HT1080 (cell line): ENCODE data around the gene NABP1. TPM values are rescaled to one million over a fixed set of nuclear protein-coding genes. Genes with fewer than 3 reads are reported as not detected.

ENCODE experiments used
- DNase-seq: peaks from one replicate; pipeline ENCODE4 v3.0.0-alpha.2; 2015; ENCODE audit warnings: low read depth
- total RNA-seq: library from RNA; depleted of rRNA; stranded (reverse); fragments of >200 nt; shearing (Covaris generic); gene quantifications from 2 replicates; pipeline ENCODE4 v1.2.3, GENCODE V29; 2014

NABP1 gene
- total RNA-seq, 1 experiment from 2014 or later, result 48.1 TPM

- peak; percentile 80 for DNase-seq
Observed at GRCh38 chr2:191678437-191679100, 633 bp downstream of the NABP1 start.

- peak; percentile 91 for DNase-seq
Observed at GRCh38 chr2:191679818-191680600, 2.1 kb downstream of the NABP1 start.

- DNase-seq, result no peak
Observed at GRCh38 chr2:191680639-191681038, 2.7 kb downstream of the NABP1 start.

GRCh38 chr2:191682126-191682525 lies 4.2 kb downstream of the NABP1 start:
- DNase-seq, result peak; percentile 56

GRCh38 chr2:191686066-191686465 lies 8.1 kb downstream of the NABP1 start:
- no peak for DNase-seq

DNA sequence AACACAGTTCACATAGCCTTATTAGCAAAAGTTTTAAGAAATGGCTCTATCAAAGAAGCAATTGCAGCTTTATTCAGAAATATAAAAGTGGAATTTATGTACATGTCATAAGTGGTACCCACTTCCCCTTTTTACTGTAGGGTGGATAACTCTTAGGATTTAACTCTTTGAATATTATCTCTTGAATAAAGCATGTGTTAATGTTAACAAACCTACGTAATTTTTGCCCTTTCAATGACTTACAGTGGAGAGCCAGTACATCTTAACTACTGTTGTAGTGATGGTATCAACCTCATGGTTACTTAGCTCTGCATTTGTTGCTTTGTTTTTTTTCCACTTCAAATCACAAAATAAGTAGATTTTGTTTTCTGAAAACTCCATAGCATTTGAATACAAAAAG lies 8.8 kb downstream of the NABP1 start:
- DNase-seq, result no peak

DNA sequence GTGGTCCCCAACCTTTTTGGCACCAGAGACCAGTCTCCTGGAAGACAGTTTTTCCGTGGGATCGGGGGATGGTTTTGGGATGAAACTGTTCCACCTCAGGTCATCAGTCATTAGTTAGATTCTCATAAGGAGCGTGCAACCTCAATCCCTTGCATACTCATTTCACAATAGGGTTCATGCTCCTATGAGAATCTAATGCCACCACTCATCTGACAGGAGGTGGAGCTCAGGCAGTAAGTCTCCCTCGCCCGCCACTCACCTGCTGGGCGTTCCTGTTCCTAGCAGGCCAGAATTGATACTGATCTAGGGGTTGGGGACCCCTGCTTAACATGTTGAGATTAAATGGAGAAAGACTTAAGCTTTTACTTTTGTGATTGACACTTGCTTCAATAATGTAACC lies 9.9 kb downstream of the NABP1 start:
- DNase-seq, result no peak

DNA sequence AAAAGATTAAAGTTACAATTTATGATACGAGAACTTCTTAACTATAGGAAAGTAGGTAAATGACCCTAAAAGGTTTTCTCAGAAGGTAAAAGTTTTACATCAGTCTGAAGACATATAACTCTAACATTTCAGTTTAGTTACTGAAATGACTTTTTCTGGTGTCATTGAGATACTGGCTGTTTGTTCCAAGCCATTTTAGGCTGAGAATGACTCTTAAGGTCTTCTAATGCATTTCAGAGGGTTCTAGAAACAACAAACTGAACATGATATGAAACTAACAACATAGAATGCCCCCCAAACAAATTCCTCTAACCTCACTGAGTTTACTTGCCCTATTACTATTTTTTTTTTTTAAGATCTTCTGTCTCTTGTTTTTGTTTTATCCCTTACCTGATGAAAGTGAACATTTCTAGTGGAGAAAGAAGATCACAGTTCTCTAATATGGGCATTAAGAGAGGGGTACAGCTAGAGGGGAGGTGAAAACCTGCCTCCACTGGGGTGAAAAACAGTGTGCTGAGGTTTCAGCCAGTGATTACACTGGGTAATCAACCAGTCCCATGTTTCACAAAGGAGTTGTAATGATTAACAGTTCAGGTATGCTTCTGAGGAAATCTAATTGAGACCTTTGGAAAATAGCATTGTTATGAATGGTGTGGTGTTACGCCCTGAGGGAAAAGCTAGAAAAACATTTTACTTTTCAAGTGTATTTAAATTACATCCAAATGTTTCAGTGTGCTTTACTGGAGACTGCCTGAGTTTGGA lies 11.2 kb downstream of the NABP1 start:
- peak; percentile 72 for DNase-seq

DNA sequence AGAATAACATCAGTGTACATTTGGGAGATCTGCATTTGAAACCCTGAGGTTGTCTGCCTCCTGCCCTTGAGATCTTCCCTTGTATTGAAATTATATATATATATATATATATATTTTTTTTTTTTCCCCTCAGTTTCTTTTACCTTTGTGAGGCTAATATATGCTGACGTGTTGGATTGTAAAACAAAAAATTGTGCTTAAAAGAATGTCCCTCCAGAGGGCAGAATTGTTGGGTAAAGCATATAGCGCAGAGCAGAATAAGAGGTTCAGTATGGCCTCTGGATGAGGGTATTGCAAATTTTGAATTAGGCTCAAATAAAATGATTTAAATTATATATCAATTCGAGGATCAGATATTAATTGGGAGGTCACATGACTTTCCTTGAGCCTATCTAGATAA lies 12.4 kb downstream of the NABP1 start:
- no peak for DNase-seq

DNA sequence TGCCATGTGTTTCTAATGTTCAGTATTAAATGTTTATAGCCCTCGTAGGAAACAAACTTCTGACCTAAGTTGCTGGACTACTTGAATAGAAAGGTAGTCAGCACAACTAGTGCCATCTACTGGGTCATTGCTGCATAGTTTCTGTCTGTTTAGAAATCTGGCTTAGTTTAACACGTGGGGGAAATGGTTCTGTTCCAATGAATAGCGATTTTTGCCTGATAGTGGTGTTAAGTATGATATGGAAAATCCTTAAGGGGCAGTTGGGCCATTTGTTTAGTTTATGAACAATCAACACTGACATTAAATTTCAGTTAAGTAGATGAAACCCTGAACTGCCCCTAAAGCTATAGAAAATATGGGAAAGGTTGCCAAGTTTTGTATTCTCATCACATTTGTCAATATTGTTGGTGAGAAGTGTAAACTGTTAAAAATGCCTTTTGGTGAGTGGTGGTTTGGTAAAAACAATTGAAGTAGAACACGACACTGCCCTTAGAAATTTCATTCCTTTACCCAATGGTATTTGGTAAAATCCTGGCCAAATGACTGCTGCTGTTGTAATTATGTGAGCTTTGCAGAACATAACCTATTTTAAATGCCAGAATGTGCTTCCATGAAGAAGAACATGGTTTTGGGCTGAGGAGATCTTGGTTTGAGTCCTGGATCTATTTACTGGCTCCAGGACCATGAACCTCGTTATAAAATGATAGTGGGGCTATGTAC lies 13.2 kb downstream of the NABP1 start:
- DNase-seq, result peak; percentile 76

- DNase-seq, result no peak
Observed at GRCh38 chr2:191691898-191692297, 14.0 kb downstream of the NABP1 start.

DNA sequence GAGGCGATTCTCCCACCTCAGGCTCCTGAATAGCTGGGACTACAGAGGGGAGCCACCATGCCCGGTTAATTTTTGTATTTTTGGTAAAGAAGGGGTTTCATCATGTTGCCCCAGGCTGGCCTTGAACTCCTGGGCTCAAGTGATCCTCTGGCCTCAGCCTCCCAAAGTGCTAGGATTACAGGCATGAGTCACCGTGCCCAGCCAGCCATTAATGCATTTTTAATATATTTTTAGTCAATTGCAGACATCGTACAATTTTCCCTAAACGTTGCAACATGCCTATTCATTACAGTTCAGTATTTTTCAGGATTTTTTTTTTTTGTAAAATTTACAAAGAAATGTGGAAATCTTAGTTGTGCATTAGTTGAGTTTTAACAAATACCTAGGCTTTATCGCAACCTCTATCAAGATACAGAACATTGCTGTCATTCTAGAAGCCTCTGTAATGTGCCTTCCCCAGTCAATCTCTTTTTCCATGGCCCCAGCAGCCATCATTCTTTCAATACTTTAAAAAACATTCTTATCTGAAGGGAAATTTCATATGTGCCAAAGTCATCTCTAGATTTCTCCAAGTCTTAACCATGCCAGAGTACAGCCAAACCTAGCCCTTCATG lies 14.7 kb downstream of the NABP1 start:
- no peak for DNase-seq

DNA sequence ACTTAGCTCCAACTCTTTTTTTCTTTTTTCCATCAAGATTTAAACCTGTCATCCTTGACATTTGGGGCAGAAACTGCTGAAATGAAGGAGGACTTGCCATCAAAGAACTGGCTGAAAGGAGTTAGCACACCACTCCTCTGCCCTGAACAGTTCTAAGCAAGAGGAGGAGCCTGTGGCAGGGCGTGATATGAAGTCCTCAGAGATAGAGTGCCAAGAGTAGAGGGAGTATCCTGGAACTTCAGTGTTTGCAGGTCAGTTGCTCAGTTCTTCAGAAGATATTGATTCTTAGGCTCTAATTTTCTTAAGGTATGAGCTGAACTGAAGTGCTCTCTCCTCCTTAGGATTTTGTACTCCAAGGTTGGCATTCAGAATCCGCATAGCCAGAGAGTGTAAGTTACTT lies 15.2 kb downstream of the NABP1 start:
- no peak for DNase-seq

DNA sequence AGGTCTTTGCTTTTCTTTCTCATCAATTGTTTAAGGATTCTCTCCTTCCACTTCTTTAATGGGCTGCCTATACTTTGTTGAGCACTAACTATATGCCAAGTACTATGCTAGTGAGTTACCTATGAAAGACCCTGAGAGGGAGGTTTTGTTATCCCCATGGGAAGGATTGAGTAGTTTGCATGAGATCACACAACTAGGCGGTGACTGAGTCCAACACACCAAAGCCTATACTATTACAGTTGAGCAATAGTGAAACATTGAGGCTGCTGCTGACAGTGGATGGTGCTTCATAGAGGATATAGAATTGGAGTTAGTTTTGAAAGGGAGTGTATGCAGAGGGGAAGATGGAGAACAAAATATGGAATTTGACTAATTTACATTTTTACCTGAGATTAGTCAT lies 15.8 kb downstream of the NABP1 start:
- DNase-seq, result no peak

- peak; percentile 61 for DNase-seq
Observed at GRCh38 chr2:191696001-191696400, 18.1 kb downstream of the NABP1 start.

GRCh38 chr2:191696966-191697365 lies 19.0 kb downstream of the NABP1 start:
- no peak for DNase-seq

GRCh38 chr2:191697870-191698269 lies 19.9 kb downstream of the NABP1 start:
- no peak for DNase-seq

- DNase-seq, result no peak
Observed at GRCh38 chr2:191699341-191699945, 21.5 kb downstream of the NABP1 start.

- DNase-seq, result no peak
Observed at GRCh38 chr2:191701029-191701428, 23.1 kb downstream of the NABP1 start.

DNA sequence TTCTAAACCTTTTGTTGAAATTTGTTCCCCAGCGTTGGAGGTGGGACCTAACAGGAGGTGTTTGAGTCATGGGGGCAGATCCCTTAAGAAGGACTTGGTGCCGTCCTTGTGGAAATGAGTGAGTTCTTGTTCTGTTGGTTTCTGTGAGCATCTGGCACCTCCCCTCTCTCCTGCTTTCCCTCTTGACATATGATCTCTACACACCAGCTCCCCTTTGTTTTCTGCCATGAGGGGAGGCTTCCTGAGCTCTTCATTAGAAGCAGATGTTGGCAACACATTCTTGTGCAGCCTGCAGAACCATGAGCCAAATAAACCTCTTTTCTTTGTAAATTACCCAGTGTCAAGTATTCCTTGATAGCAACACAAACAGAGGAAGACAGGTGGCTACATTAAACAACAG lies 23.8 kb downstream of the NABP1 start:
- DNase-seq, result no peak
